H1 (cell line): ENCODE measurements around the gene MED31. TPM values are rescaled to one million over a fixed set of nuclear protein-coding genes. Genes with fewer than 3 reads are reported as not detected.

Experiments used
- CTCF ChIA-PET: fragments of 300-600 bp; sonication (Branson Sonifier 250); formaldehyde crosslinking; loops from one replicate; lab custom pipeline; 2021; ENCODE audit not compliant: partially characterized antibody; lab: Charles Lee
- POLR2A ChIA-PET: fragments of 300-600 bp; sonication (Branson Sonifier 250); formaldehyde crosslinking; loops from one replicate; lab custom pipeline; 2021; ENCODE audit warnings: inconsistent platforms; ENCODE audit not compliant: partially characterized antibody; lab: Charles Lee
- DNase-seq, 2 experiments: peaks; one replicate each; pipeline versions ENCODE4 v3.0.0 to v3.0.0-alpha.2; 2010 to 2022; ENCODE audit warnings: low spot score in 2 of 2, low read depth in 1 of 2, mixed read lengths in 1 of 2
- FAIRE-seq: peaks from 2 replicates; lab custom pipeline; 2011; peaks lifted over from hg19 to GRCh38; lab: Jason Lieb, UNC
- H2AFZ ChIP-seq: 2 replicates; pipeline ENCODE4 v1.8.1; 2012; ENCODE audit warnings: low read length, inconsistent platforms
- H2AK5ac ChIP-seq: 2 replicates; pipeline ENCODE4 v1.6.1; 2013; ENCODE audit warnings: low read depth, low read length
- H2BK120ac ChIP-seq: replicated peaks from 2 replicates; pipeline ENCODE3; 2013; ENCODE audit warnings: low read depth, low read length, inconsistent platforms
- H2BK12ac ChIP-seq: 2 replicates; pipeline ENCODE4 v1.6.1; 2013; ENCODE audit warnings: low read depth, low read length
- H2BK15ac ChIP-seq: 2 replicates; pipeline ENCODE4 v1.6.1; 2013; ENCODE audit warnings: low read length
- H2BK20ac ChIP-seq: 2 replicates; pipeline ENCODE4 v1.6.1; 2013; ENCODE audit warnings: low read length
- H2BK5ac ChIP-seq: 2 replicates; pipeline ENCODE4 v1.6.1; 2013; ENCODE audit warnings: low read depth, low read length
- H3K14ac ChIP-seq: 2 replicates; pipeline ENCODE4 v1.6.1; 2013; ENCODE audit warnings: inconsistent platforms; ENCODE audit not compliant: insufficient read length
- H3K18ac ChIP-seq: 2 replicates; pipeline ENCODE4 v1.6.1; 2013; ENCODE audit warnings: low read length; ENCODE audit errors: extremely low read depth
- H3K23ac ChIP-seq: 2 replicates; pipeline ENCODE4 v1.6.1; 2013; ENCODE audit warnings: inconsistent platforms; ENCODE audit not compliant: insufficient read length
- H3K23me2 ChIP-seq: 2 replicates; pipeline ENCODE4 v1.6.1; 2013; ENCODE audit warnings: low read depth, low read length
- H3K27ac ChIP-seq: 2 replicates; pipeline ENCODE4 v1.6.1; 2011; ENCODE audit warnings: low read depth, low read length, inconsistent platforms
- H3K27me3 ChIP-seq, 4 experiments: replicated peaks in 1 of 4; 1 replicate in 1 of 4; 2 replicates in 3 of 4; pipeline versions ENCODE4 v1.6.1 to v1.8.1; 2011 to 2013; ENCODE audit warnings: low read length in 3 of 4, mild to moderate bottlenecking in 3 of 4, inconsistent platforms in 2 of 4, mixed read lengths in 2 of 4, moderate library complexity in 1 of 4; ENCODE audit not compliant: control insufficient read depth in 3 of 4, insufficient read depth in 3 of 4; ENCODE audit errors: extremely low read depth in 1 of 4
- H3K36me3 ChIP-seq, 4 experiments: 2 replicates each; pipeline versions ENCODE4 v1.6.1 to v1.8.1; 2011 to 2013; ENCODE audit warnings: mild to moderate bottlenecking in 4 of 4, low read length in 3 of 4, moderate library complexity in 2 of 4, control low read depth in 1 of 4, inconsistent platforms in 1 of 4; ENCODE audit not compliant: insufficient read depth in 4 of 4, control insufficient read depth in 2 of 4
- H3K4ac ChIP-seq: replicated peaks from 2 replicates; pipeline ENCODE3; 2013; ENCODE audit warnings: low read length, low read depth, mixed read lengths, inconsistent platforms; ENCODE audit not compliant: insufficient read length
- H3K4me1 ChIP-seq, 4 experiments: replicated peaks in 1 of 4; 1 replicate in 1 of 4; 2 replicates in 3 of 4; pipeline versions ENCODE4 v1.6.1 to v1.8.1; 2011 to 2013; ENCODE audit warnings: low read length in 3 of 4, inconsistent platforms in 2 of 4, mixed read lengths in 1 of 4; ENCODE audit not compliant: insufficient read depth in 4 of 4, control insufficient read depth in 3 of 4
- H3K4me2 ChIP-seq, 2 experiments: 2 replicates each; pipeline versions ENCODE4 v1.6.1 to v1.8.1; 2011 to 2013; ENCODE audit warnings: low read depth in 2 of 2, low read length in 2 of 2, control low read depth in 1 of 2, inconsistent platforms in 1 of 2, mild to moderate bottlenecking in 1 of 2; ENCODE audit not compliant: insufficient read depth in 1 of 2
- H3K4me3 ChIP-seq, 4 experiments: fragments of 200-600, 300-600 bp in 1 of 4; sonication (generic), shearing (Covaris generic), sonication (Bioruptor Twin) in 1 of 4; 2 replicates each; pipeline versions ENCODE4 v1.5.1 to v1.8.1; 2011 to 2016; ENCODE audit warnings: low read length in 4 of 4, low read depth in 3 of 4, control low read depth in 2 of 4, inconsistent platforms in 2 of 4, mild to moderate bottlenecking in 2 of 4, mixed read lengths in 1 of 4, moderate library complexity in 1 of 4; ENCODE audit not compliant: insufficient read depth in 2 of 4; ENCODE audit errors: extremely low read depth in 1 of 4
- H3K56ac ChIP-seq: replicated peaks from 2 replicates; pipeline ENCODE3; 2013; ENCODE audit warnings: low read depth, mild to moderate bottlenecking, mixed read lengths, low read length, inconsistent platforms; ENCODE audit not compliant: insufficient read length
- H3K79me1 ChIP-seq: 2 replicates; pipeline ENCODE4 v1.6.1; 2013; ENCODE audit warnings: low read depth, low read length, control low read depth
- H3K79me2 ChIP-seq, 2 experiments: 2 replicates each; pipeline versions ENCODE4 v1.6.1 to v1.8.1; 2012 to 2013; ENCODE audit warnings: low read length in 2 of 2, mild to moderate bottlenecking in 2 of 2, inconsistent platforms in 1 of 2; ENCODE audit not compliant: insufficient read depth in 2 of 2, control insufficient read depth in 1 of 2
- H3K9ac ChIP-seq, 4 experiments: replicated peaks in 1 of 4; 1 replicate in 1 of 4; 2 replicates in 3 of 4; pipeline versions ENCODE4 v1.6.1 to v1.8.1; 2011 to 2013; ENCODE audit warnings: low read depth in 3 of 4, low read length in 3 of 4, control low read depth in 2 of 4, mild to moderate bottlenecking in 2 of 4, moderate library complexity in 2 of 4, inconsistent platforms in 1 of 4; ENCODE audit errors: extremely low read depth in 1 of 4
- H3K9me3 ChIP-seq, 2 experiments: 2 replicates each; pipeline versions ENCODE4 v1.6.1 to v1.8.1; 2012 to 2013; ENCODE audit warnings: mild to moderate bottlenecking in 2 of 2, moderate library complexity in 2 of 2, control low read depth in 1 of 2, inconsistent platforms in 1 of 2, low read depth in 1 of 2, low read length in 1 of 2, mixed read lengths in 1 of 2; ENCODE audit not compliant: insufficient read depth in 2 of 2
- H4K20me1 ChIP-seq, 2 experiments: replicated peaks in 1 of 2; 2 replicates each; pipeline versions ENCODE3 to v1.8.1; 2011 to 2013; ENCODE audit warnings: inconsistent platforms in 2 of 2, low read length in 2 of 2, mild to moderate bottlenecking in 1 of 2; ENCODE audit not compliant: insufficient read depth in 2 of 2, control insufficient read depth in 1 of 2
- H4K5ac ChIP-seq: 2 replicates; pipeline ENCODE4 v1.6.1; 2013; ENCODE audit warnings: low read length, low read depth, mixed read lengths, inconsistent platforms; ENCODE audit not compliant: insufficient read length
- H4K8ac ChIP-seq: 2 replicates; pipeline ENCODE4 v1.8.0; 2013; ENCODE audit warnings: mild to moderate bottlenecking, moderate library complexity, low read length, inconsistent platforms; ENCODE audit not compliant: insufficient read depth; ENCODE audit errors: extremely low read depth
- H4K91ac ChIP-seq: replicated peaks from 2 replicates; pipeline ENCODE3; 2013; ENCODE audit warnings: low read length, mixed read lengths, inconsistent platforms; ENCODE audit not compliant: insufficient read length
- CHD1 ChIP-seq: IDR thresholded peaks from 2 replicates; pipeline ENCODE4 v1.6.1; 2012; ENCODE audit warnings: low read depth, low read length, improper control_type of control experiment
- WGBS, 2 experiments: shearing (Covaris generic) in 1 of 2; methylation state at CpG; one replicate each; pipeline versions ENCODE4 v1.1.6 to v1.1.7; 2013 to 2015; ENCODE audit warnings: low lambda C conversion rate in 2 of 2, mixed read lengths in 2 of 2, inconsistent platforms in 1 of 2, low coverage in 1 of 2, missing lambda C conversion rate in 1 of 2; ENCODE audit not compliant: insufficient replicate concordance in 2 of 2, insufficient coverage in 1 of 2, insufficient read length in 1 of 2; ENCODE audit errors: extremely low coverage in 1 of 2, missing lambda C conversion rate in 1 of 2; 5-methylcytosine and 5-hydroxymethylcytosine counted together
- polyA plus RNA-seq, 7 experiments: library from polyadenylated mRNA; depleted of rRNA in 3 of 7; stranded (reverse) in 5 of 7; unstranded in 2 of 7; fragments of >200 nt in 5 of 7; fragments of 200-250 nt in 2 of 7; gene quantifications; 1 replicate in 5 of 7; 2 replicates in 1 of 7; 4 replicates in 1 of 7; pipeline versions ENCODE4 v1.2.1 to v1.2.3, GENCODE V29; 2011 to 2013; ENCODE audit warnings: missing spikeins in 2 of 7, mixed read lengths in 2 of 7
- total RNA-seq: library from RNA; stranded (reverse); fragmentation: NEBNext Ultra II Directional; extraction: Animal tissue kit (Norgen Biotek cat#: 25700); gene quantifications from 2 replicates; pipeline ENCODE4 v1.2.1, GENCODE V29; 2021

MED31 gene
- total and polyA plus RNA-seq, 2 of the 8 experiments (the other 6 are each of a cell fraction or from before 2014, with no cell fraction given): 4.6 to 12.3 TPM

DNA sequence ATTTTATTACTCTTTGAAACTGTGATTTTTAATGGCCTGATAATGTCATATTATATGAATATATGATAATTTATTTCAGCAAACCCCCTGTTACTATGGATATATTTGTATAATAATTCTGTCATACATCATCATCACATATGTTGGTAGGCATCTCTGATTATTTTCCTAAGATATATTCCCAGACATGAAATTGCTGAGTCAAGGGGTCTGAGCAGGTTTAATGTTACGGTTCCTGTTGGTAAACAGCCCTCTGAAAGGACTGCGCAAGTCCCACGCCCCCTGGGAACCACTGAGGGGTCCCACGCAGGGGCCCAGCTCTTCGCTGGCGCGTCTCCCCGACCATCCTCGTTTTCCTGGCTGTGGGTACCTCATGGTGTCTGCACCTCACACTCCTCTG lies 37.5 kb upstream of the MED31 start:
- CTCF ChIA-PET: interaction anchor here (1.2 to 1.8 kb wide), 3 partner anchors 11 to 61 kb away, joined by 3 to 6 read pairs (median 5); no protein-coding TSS in a partner anchor

More for the DNA sequence above, 37.5 kb upstream of the MED31 start:
- Histone ChIP-seq H3K9ac (no peak overlapping the region), H3K79me1 (no peaks in the 10 kb centered on the region), H3K56ac (no peak overlapping the region), H4K91ac (no peak overlapping the region), H3K9me3 (no peaks in the 10 kb centered on the region), H2AK5ac (no peak overlapping the region), H3K23me2 (peaks cover 4% of the 10 kb centered on the region; the same call in 1 of the 2 replicates), H4K20me1 (peaks cover 0 to 2% of the 10 kb centered on the region in 2 experiments), H3K79me2 (no peaks in the 10 kb centered on the region), H3K27ac (no peak overlapping the region), H3K4me1 (no peaks in the 10 kb centered on the region), H3K4ac (no peak overlapping the region), H3K14ac (no peak overlapping the region), H2BK20ac (no peak overlapping the region), H2BK15ac (no peak overlapping the region), H3K18ac (no peak overlapping the region), H3K4me3 (no peak overlapping the region), H2AFZ (no peak overlapping the region), H3K4me2 (no peak overlapping the region), H2BK5ac (no peak overlapping the region), H2BK12ac (no peak overlapping the region), H3K23ac (no peak overlapping the region), H4K5ac (no peak overlapping the region), H3K36me3 (no peaks in the 10 kb centered on the region), H2BK120ac (no peak overlapping the region), H4K8ac (no peak overlapping the region), H3K27me3 (no peaks in the 10 kb centered on the region; a peak in 1 of 7 replicates)
- no peak for TF ChIP-seq CHD1
- FAIRE-seq (no peak), DNase-seq (no peak)
- WGBS, 2 experiments: 94% methylated on average over 9 of the region's 9 CpGs; no CpG with 5 or more reads in 1 of the 2 experiments
- POLR2A ChIA-PET: interaction anchor here (1.6 kb wide), 1 partner anchor 11 kb away, joined by 4 read pairs; no protein-coding TSS in a partner anchor
